Spleen (tissue), 11 donors: Measurements from ENCODE around the gene PEDS1. TPM values are rescaled to one million over a fixed set of nuclear protein-coding genes. Genes with fewer than 3 reads are reported as not detected.
A peak's percentile ranks its signal among the peaks of the same experiment; 100 is the strongest.
"Not testable (repeated sequence)": the region's sequence is repeated elsewhere in the genome, so short reads cannot be mapped to it uniquely, and the experiment has no call there.

Experiments used
- DNase-seq: peaks from one replicate; pipeline ENCODE4 v3.0.0-alpha.2; 2020
- H3K27ac ChIP-seq, 8 donors: fragments of 200-600 bp; sonication (generic) in 7 of 8; 1 replicate in 4 of 8; 2 replicates in 4 of 8; pipeline versions ENCODE4 v1.5.0 to v1.8.0; 2016 to 2021; ENCODE audit warnings: inconsistent platforms in 4 of 8, mild to moderate bottlenecking in 4 of 8, moderate library complexity in 1 of 8
- H3K27me3 ChIP-seq, 7 donors: fragments of 200-600 bp; sonication (generic) in 6 of 7; replicated peaks in 1 of 7; 1 replicate in 4 of 7; 2 replicates in 3 of 7; pipeline versions ENCODE4 v1.5.0 to v1.8.0; 2016 to 2021; ENCODE audit warnings: inconsistent platforms in 3 of 7, mild to moderate bottlenecking in 1 of 7
- H3K36me3 ChIP-seq, 6 donors: fragments of 200-600 bp; sonication (generic) in 5 of 6; 1 replicate in 4 of 6; 2 replicates in 2 of 6; pipeline versions ENCODE4 v1.5.0 to v1.8.0; 2016 to 2021; ENCODE audit warnings: inconsistent platforms in 2 of 6
- H3K4me1 ChIP-seq, 6 donors: fragments of 200-600 bp; sonication (generic) in 5 of 6; 1 replicate in 3 of 6; 2 replicates in 3 of 6; pipeline versions ENCODE4 v1.5.0 to v1.8.0; 2016 to 2021; ENCODE audit warnings: inconsistent platforms in 3 of 6
- H3K4me3 ChIP-seq, 8 donors: fragments of 200-600 bp; sonication (generic) in 7 of 8; 1 replicate in 4 of 8; 2 replicates in 4 of 8; pipeline versions ENCODE4 v1.5.0 to v1.8.0; 2016 to 2021; ENCODE audit warnings: inconsistent platforms in 4 of 8, mild to moderate bottlenecking in 4 of 8, moderate library complexity in 2 of 8
- H3K9me3 ChIP-seq, 8 donors: fragments of 200-600 bp; sonication (generic) in 7 of 8; 1 replicate in 4 of 8; 2 replicates in 4 of 8; pipeline versions ENCODE4 v1.5.0 to v1.8.0; 2016 to 2021; ENCODE audit warnings: inconsistent platforms in 4 of 8
- CTCF ChIP-seq, 11 experiments: fragments of 200-600 bp in 7 of 11; fragments of 450-650 bp in 4 of 11; sonication (generic) in 4 of 11; IDR thresholded peaks in 8 of 11; conservative IDR thresholded peaks in 3 of 11; 1 replicate in 7 of 11; 2 replicates in 4 of 11; pipeline versions ENCODE4 v1.4.0 to v1.8.0; 2016 to 2021; ENCODE audit warnings: antibody characterized with exemption in 11 of 11, inconsistent platforms in 4 of 11, mild to moderate bottlenecking in 1 of 11
- POLR2A ChIP-seq, 3 donors: fragments of 450-650 bp; IDR thresholded peaks; one replicate each; pipeline ENCODE4 v1.5.1; 2017; ENCODE audit warnings: antibody characterized with exemption in 3 of 3, mild to moderate bottlenecking in 1 of 3
- POLR2AphosphoS5 ChIP-seq, 3 donors: sonication (generic); formaldehyde crosslinking; IDR thresholded peaks; one replicate each; pipeline ENCODE4 v1.5.1; 2017; ENCODE audit warnings: antibody characterized with exemption in 3 of 3
- WGBS, 5 donors: extraction: QIAGEN DNeasy Blood & Tissue Kit in 3 of 5; methylation state at CpG; one replicate each; pipeline versions ENCODE4 v1.1.5 to v1.1.7; 2013 to 2018; 5-methylcytosine and 5-hydroxymethylcytosine counted together
- intact Hi-C: fragments of 100-400 bp; cut with DNase I; formaldehyde crosslinking; loops from one replicate; pipeline ENCODE4 v1.15.0; 2023; ENCODE audit warnings: low total_unique reads
- polyA plus RNA-seq, 3 donors: library from polyadenylated mRNA; stranded (reverse); fragments of 200-250 nt; gene quantifications; one replicate each; pipeline ENCODE4 v1.2.1, GENCODE V29; 2013
- total RNA-seq, 7 donors: library from RNA; depleted of rRNA in 3 of 7; stranded (reverse); fragments of >200 nt in 3 of 7; fragmentation: NEBNext Ultra II Directional in 4 of 7; extraction: Animal tissue kit (Norgen Biotek cat#: 25700) in 4 of 7; gene quantifications; one replicate each; pipeline versions ENCODE4 v1.1.0 to v1.2.1, GENCODE V29; 2016 to 2021
- donor health status: healthy with polysubstance abuse.
- donor health status: DM: no; HTN: no; CAD: no; lungs with moderate emphysema.
- donor health status: DM: no; HTN: no; CAD: no.
- donor health status: Bipolar disorder and iron deficiency.
- donor health status: healthy.
- donor health status: DM: no; HTN: no; CAD: no.
- donor health status: DM: yes; HTN: yes; CAD: no.

Gene PEDS1
- total and polyA plus RNA-seq, 10 donors: 9.6 to 24.8 (median 15.7) TPM

- H3K27me3 ChIP-seq: no peaks in the 10 kb centered on the region
- TF ChIP-seq POLR2A (IDR thresholded peaks at IDR 0.05): no peak
- TF ChIP-seq CTCF (IDR thresholded peaks at IDR 0.05 in 8 of 11, conservative IDR thresholded peaks at IDR 0.05 in 3 of 11): no peak
- no peak for TF ChIP-seq POLR2AphosphoS5 (IDR thresholded peaks at IDR 0.05)
- peaks cover 43 to 96% (median 84%) of the 10 kb centered on the region in 6 donors for H3K4me1 ChIP-seq
- no peak for DNase-seq
- peak overlapping the region in 6 of 8 donors; percentile 2 to 98 (median 34) for H3K27ac ChIP-seq
- H3K4me3 ChIP-seq: no peak overlapping the region
- intact Hi-C loops: no loop called here
- peaks cover 0 to 24% (median 0%) of the 10 kb centered on the region in 6 donors for H3K36me3 ChIP-seq
- WGBS, 5 donors: 60 to 76% (median 75%) methylated on average over 6 of the region's 6 CpGs
- H3K9me3 ChIP-seq: no peaks in the 10 kb centered on the region
These were observed 45.7 kb downstream of the PEDS1 start for GRCh38 chr20:50107796-50108331.

GRCh38 chr20:50107086-50107660, 46.4 kb downstream of the PEDS1 start:
- intact Hi-C loops: no loop called here
- no peak overlapping the region for H3K4me3 ChIP-seq
- no peak for DNase-seq
- H3K27ac ChIP-seq: peak overlapping the region in 5 of 8 donors; percentile 32 to 98 (median 41)
- TF ChIP-seq CTCF (IDR thresholded peaks at IDR 0.05 in 8 of 11, conservative IDR thresholded peaks at IDR 0.05 in 3 of 11) (no peak), POLR2A (IDR thresholded peaks at IDR 0.05) (no peak), POLR2AphosphoS5 (IDR thresholded peaks at IDR 0.05) (no peak)
- H3K27me3 ChIP-seq: no peaks in the 10 kb centered on the region
- peaks cover 0 to 30% (median 0%) of the 10 kb centered on the region in 6 donors for H3K36me3 ChIP-seq
- no peaks in the 10 kb centered on the region for H3K9me3 ChIP-seq
- 64 to 77% (median 71%) methylated on average over 6 of the region's 6 CpGs for WGBS, 5 donors
- H3K4me1 ChIP-seq: peaks cover 41 to 99% (median 89%) of the 10 kb centered on the region in 6 donors

- intact Hi-C loops, H3K27me3 ChIP-seq, H3K4me3 ChIP-seq, H3K9me3 ChIP-seq, DNase-seq: not testable (repeated sequence)
- Histone ChIP-seq H3K27ac (peak overlapping the region in 5 of 8 donors; percentile 25 to 98 (median 41)), H3K4me1 (peaks cover 38 to 99% (median 89%) of the 10 kb centered on the region in 6 donors), H3K36me3 (peaks cover 0 to 30% (median 0%) of the 10 kb centered on the region in 6 donors)
- WGBS, 5 donors: 65 to 91% (median 79%) methylated on average over 5 of the region's 5 CpGs
These were observed 46.9 kb downstream of the PEDS1 start for GRCh38 chr20:50106669-50107068.

Other genes with a start within 250 kb of the PEDS1 start
- gene SPATA2, start 238.2 kb downstream of the PEDS1 start, total RNA-seq: 10 to 100 TPM; 11.2 to 33.2 (median 17.2) TPM
- gene SPATA2, start 238.2 kb downstream of the PEDS1 start, polyA plus RNA-seq: 1 to 10 TPM; 2.9 to 8.0 (median 4.1) TPM
- 100 to 1,000 TPM in 6 of 7 donors, 10 to 100 TPM in 1; 96.5 to 246 (median 113) TPM for gene RNF114, start 217.3 kb downstream of the PEDS1 start, total RNA-seq
- gene RNF114, start 217.3 kb downstream of the PEDS1 start, polyA plus RNA-seq: 10 to 100 TPM; 35.5 to 62.0 (median 37.6) TPM
- 10 to 100 TPM in 2 of 7 donors, 1 to 10 TPM in 5; 2.1 to 10.5 (median 8.3) TPM for gene SNAI1, start 170.7 kb downstream of the PEDS1 start, total RNA-seq
- gene SNAI1, start 170.7 kb downstream of the PEDS1 start, polyA plus RNA-seq: 1 to 10 TPM; 1.3 to 2.4 (median 1.7) TPM
- gene UBE2V1, start 40.6 kb downstream of the PEDS1 start, total RNA-seq: 100 to 1,000 TPM; 110 to 140 (median 131) TPM
- 10 to 100 TPM; 62.3 to 76.9 (median 69.5) TPM for gene UBE2V1, start 40.6 kb downstream of the PEDS1 start, polyA plus RNA-seq
- 100 to 1,000 TPM in 5 of 7 donors, 10 to 100 TPM in 2; 64.7 to 273 (median 145) TPM for gene CEBPB, start 37.1 kb upstream of the PEDS1 start, total RNA-seq
- 10 to 100 TPM; 24.2 to 26.0 (median 25.3) TPM for gene CEBPB, start 37.1 kb upstream of the PEDS1 start, polyA plus RNA-seq